Right cardiac atrium (tissue), 5 donors: ENCODE data around the gene CSHL1. TPM values are rescaled to one million over a fixed set of nuclear protein-coding genes. Genes with fewer than 3 reads are reported as not detected.
"Not testable (repeated sequence)": the region's sequence is repeated elsewhere in the genome, so short reads cannot be mapped to it uniquely, and the experiment has no call there.

Source experiments
- ATAC-seq, 2 donors: fragments of 200-7000 bp; cut with Tn5 transposase; one replicate each; pipeline versions ENCODE4 v1.8.0 to v1.9.1; 2020; ENCODE audit warnings: moderate library complexity in 2 of 2, mild to moderate bottlenecking in 1 of 2
- DNase-seq, 3 donors: peaks; one replicate each; pipeline ENCODE4 v3.0.0-alpha.2; 2020
- H3K27ac ChIP-seq: one replicate; pipeline ENCODE4 v1.5.1; 2013; ENCODE audit warnings: mild to moderate bottlenecking, low read length, control low read depth, moderate library complexity
- H3K27me3 ChIP-seq: one replicate; pipeline ENCODE4 v1.6.1; 2013; ENCODE audit not compliant: control insufficient read depth, insufficient read depth
- H3K4me1 ChIP-seq: one replicate; pipeline ENCODE4 v1.6.1; 2013; ENCODE audit warnings: low read length; ENCODE audit not compliant: control insufficient read depth, insufficient read depth
- H3K4me3 ChIP-seq: one replicate; pipeline ENCODE4 v1.5.1; 2013; ENCODE audit warnings: low read length, control low read depth
- H3K9me3 ChIP-seq: one replicate; pipeline ENCODE4 v1.6.1; 2013; ENCODE audit warnings: low read length; ENCODE audit not compliant: control insufficient read depth
- WGBS: extraction: QIAGEN DNeasy Blood & Tissue Kit; methylation state at CpG from one replicate; pipeline ENCODE4 v1.1.7; 2013; 5-methylcytosine and 5-hydroxymethylcytosine counted together
- intact Hi-C, 4 donors: fragments of 100-400 bp; cut with DNase I; formaldehyde crosslinking; loops; one replicate each; pipeline versions ENCODE4 v1.11.0 to v1.14.0; 2022 to 2023
- polyA plus RNA-seq: library from polyadenylated mRNA; stranded (reverse); fragments of 200-250 nt; gene quantifications from one replicate; pipeline ENCODE4 v1.2.3, GENCODE V29; 2013
- total RNA-seq, 4 donors: library from RNA; stranded (reverse); fragmentation: NEBNext Ultra II Directional; extraction: Animal tissue kit (Norgen Biotek cat#: 25700); gene quantifications; one replicate each; pipeline ENCODE4 v1.2.1, GENCODE V29; 2021
- donor health status: healthy with polysubstance abuse.
- donor health status: DM: no; HTN: yes; CAD: no.
- donor health status: DM: no; HTN: no; CAD: no.
- donor health status: DM: no; HTN: yes; CAD: no; lungs with severe emphysema.
- donor health status: DM: yes; HTN: yes; CAD: no.

Gene CSHL1
- total and polyA plus RNA-seq, 5 donors: not detected

- H3K27ac ChIP-seq: no peak within 1 kb of the TSS
- no peaks in the 10 kb centered on the region for H3K9me3 ChIP-seq
- peak; percentile 62 to 64 for ATAC-seq
- H3K4me3 ChIP-seq: no peak within 1 kb of the TSS
- DNase-seq: peak in 1 of 3 donors; percentile 64
- intact Hi-C loops: no loop called here
- no peaks in the 10 kb centered on the region for H3K4me1 ChIP-seq
- 37% methylated on average over 15 of the region's 15 CpGs for WGBS
- no peaks in the 10 kb centered on the region for H3K27me3 ChIP-seq
Measured at GRCh38 chr17:63881935-63882601, 29.0 kb downstream of the CSHL1 start, which contains the start of gene GH2. TSS of gene GH2 (minus strand) at chr17:63881944. CDS start at chr17:63881801, 143 bp downstream.

GRCh38 chr17:63881337-63881736 is 29.7 kb downstream of the CSHL1 start:
- WGBS: 58% methylated on average over 11 of the region's 11 CpGs
- H3K27me3 ChIP-seq, H3K27ac ChIP-seq, H3K9me3 ChIP-seq, DNase-seq, ATAC-seq, H3K4me1 ChIP-seq, intact Hi-C loops, H3K4me3 ChIP-seq: not testable (repeated sequence)

- H3K4me1 ChIP-seq: no peaks in the 10 kb centered on the region
- no peaks in the 10 kb centered on the region for H3K27me3 ChIP-seq
- H3K27ac ChIP-seq: no peak overlapping the region
- ATAC-seq: no peak
- H3K9me3 ChIP-seq: no peaks in the 10 kb centered on the region
- 84% methylated on average over 12 of the region's 12 CpGs for WGBS
- intact Hi-C loops: no loop called here
- DNase-seq: no peak
- no peak overlapping the region for H3K4me3 ChIP-seq
Measured at GRCh38 chr17:63880706-63881105, 30.4 kb downstream of the CSHL1 start.

GRCh38 chr17:63878413-63878812 is 32.6 kb downstream of the CSHL1 start:
- DNase-seq, H3K27ac ChIP-seq, H3K27me3 ChIP-seq, ATAC-seq, H3K4me1 ChIP-seq, H3K9me3 ChIP-seq, intact Hi-C loops, H3K4me3 ChIP-seq: not testable (repeated sequence)
- WGBS: 91% methylated on average over 9 of the region's 9 CpGs

GRCh38 chr17:63874693-63875092 is 36.4 kb downstream of the CSHL1 start:
- intact Hi-C loops, H3K9me3 ChIP-seq, ATAC-seq, H3K4me3 ChIP-seq, H3K27ac ChIP-seq, H3K4me1 ChIP-seq, H3K27me3 ChIP-seq, DNase-seq: not testable (repeated sequence)
- 88% methylated on average over 6 of the region's 6 CpGs for WGBS

GRCh38 chr17:63874061-63874626 is 36.9 kb downstream of the CSHL1 start:
- H3K4me1 ChIP-seq, DNase-seq, H3K27me3 ChIP-seq, H3K4me3 ChIP-seq, H3K9me3 ChIP-seq, H3K27ac ChIP-seq, ATAC-seq, intact Hi-C loops: not testable (repeated sequence)
- 79% methylated on average over 8 of the region's 8 CpGs for WGBS

GRCh38 chr17:63873577-63873976 is 37.5 kb downstream of the CSHL1 start, which contains the start of gene CSH2:
TSS of gene CSH2 (minus strand) at chr17:63873677. CDS start at chr17:63873614, 63 bp downstream.
- DNase-seq, H3K27me3 ChIP-seq, ATAC-seq, H3K27ac ChIP-seq, H3K9me3 ChIP-seq, H3K4me1 ChIP-seq, intact Hi-C loops, H3K4me3 ChIP-seq: not testable (repeated sequence)
- 86% methylated on average over 6 of the region's 7 CpGs for WGBS

- intact Hi-C loops, H3K4me3 ChIP-seq, DNase-seq, H3K27ac ChIP-seq, H3K27me3 ChIP-seq, H3K9me3 ChIP-seq, H3K4me1 ChIP-seq, ATAC-seq: not testable (repeated sequence)
- WGBS: 94% methylated on average over 13 of the region's 15 CpGs
Measured at GRCh38 chr17:63871646-63872365, 39.3 kb downstream of the CSHL1 start.

- ATAC-seq, H3K27ac ChIP-seq, H3K4me1 ChIP-seq, H3K27me3 ChIP-seq, intact Hi-C loops, DNase-seq, H3K9me3 ChIP-seq, H3K4me3 ChIP-seq: not testable (repeated sequence)
- WGBS: 63% methylated on average over 4 of the region's 4 CpGs
Measured at GRCh38 chr17:63870292-63870665, 40.8 kb downstream of the CSHL1 start.

GRCh38 chr17:63869491-63870291 is 41.4 kb downstream of the CSHL1 start:
- H3K27ac ChIP-seq, H3K9me3 ChIP-seq, H3K4me3 ChIP-seq, DNase-seq, H3K4me1 ChIP-seq, ATAC-seq, intact Hi-C loops, H3K27me3 ChIP-seq: not testable (repeated sequence)
- 56% methylated on average over 9 of the region's 9 CpGs for WGBS
